CD4-positive, alpha-beta T cell (primary cell): ENCODE results near the gene AP4E1. TPM values are rescaled to one million over a fixed set of nuclear protein-coding genes. Genes with fewer than 3 reads are reported as not detected.

Experiments used
- ATAC-seq: fragments of 200-7000 bp; cut with Tn5 transposase; one replicate; pipeline ENCODE4 v1.10.0; 2022; ENCODE audit warnings: mild to moderate bottlenecking; ENCODE audit not compliant: poor library complexity
- CTCF ChIA-PET: fragments of 350-600 bp; sonication (Branson Sonifier 250); formaldehyde crosslinking; loops from one replicate; lab custom pipeline; 2021; ENCODE audit warnings: antibody characterized with exemption, inconsistent platforms; lab: Charles Lee
- POLR2A ChIA-PET: fragments of 350-600 bp; sonication (Branson Sonifier 250); formaldehyde crosslinking; loops from one replicate; lab custom pipeline; 2021; ENCODE audit warnings: antibody characterized with exemption, inconsistent platforms; lab: Charles Lee
- DNase-seq, 14 experiments: peaks; one replicate each; pipeline ENCODE4 v3.0.0-alpha.2; 2013 to 2020; ENCODE audit warnings: mixed read lengths in 2 of 14
- H3K27ac ChIP-seq, 2 donors: one replicate each; pipeline versions ENCODE4 v1.5.1 to v1.7.0; 2013; ENCODE audit warnings: low read length in 2 of 2, low read depth in 1 of 2, mild to moderate bottlenecking in 1 of 2
- H3K27me3 ChIP-seq, 2 experiments: 1 replicate in 1 of 2; 2 replicates in 1 of 2; pipeline versions ENCODE4 v1.6.1 to v1.7.0; 2013; ENCODE audit warnings: low read length in 2 of 2, control low read depth in 1 of 2, mild to moderate bottlenecking in 1 of 2, moderate library complexity in 1 of 2; ENCODE audit not compliant: insufficient read depth in 2 of 2, control insufficient read depth in 1 of 2
- H3K36me3 ChIP-seq: one replicate; pipeline ENCODE4 v1.6.1; 2013; ENCODE audit warnings: low read length, control low read depth; ENCODE audit not compliant: insufficient read depth
- H3K4me1 ChIP-seq: one replicate; pipeline ENCODE4 v1.6.1; 2013; ENCODE audit warnings: low read length, control low read depth; ENCODE audit not compliant: insufficient read depth
- H3K4me3 ChIP-seq: one replicate; pipeline ENCODE4 v1.5.1; 2013; ENCODE audit warnings: mild to moderate bottlenecking, low read length, moderate library complexity
- H3K9me3 ChIP-seq, 2 experiments: 1 replicate in 1 of 2; 2 replicates in 1 of 2; pipeline versions ENCODE4 v1.6.1 to v1.7.0; 2013; ENCODE audit warnings: low read length in 2 of 2, mild to moderate bottlenecking in 2 of 2, control low read depth in 1 of 2, moderate library complexity in 1 of 2; ENCODE audit not compliant: control insufficient read depth in 1 of 2, insufficient read depth in 1 of 2
- H3K27ac Mint-ChIP-seq: one replicate; pipeline ENCODE4 v1.8.0; 2020; ENCODE audit warnings: mixed read lengths
- H3K27me3 Mint-ChIP-seq: one replicate; pipeline ENCODE4 v1.8.0; 2021; ENCODE audit warnings: mixed read lengths
- H3K36me3 Mint-ChIP-seq: one replicate; pipeline ENCODE4 v1.8.0; 2021; ENCODE audit warnings: low read depth, mixed read lengths
- H3K4me1 Mint-ChIP-seq: one replicate; pipeline ENCODE4 v1.8.0; 2021; ENCODE audit warnings: low read depth, mixed read lengths
- H3K4me3 Mint-ChIP-seq: one replicate; pipeline ENCODE4 v1.8.0; 2020; ENCODE audit warnings: mild to moderate bottlenecking, mixed read lengths
- H3K9me3 Mint-ChIP-seq: one replicate; pipeline ENCODE4 v1.8.0; 2020; ENCODE audit warnings: mixed read lengths
- CTCF ChIP-seq: fragments of 200-600 bp; IDR thresholded peaks from one replicate; pipeline ENCODE4 v1.8.0; 2022; ENCODE audit warnings: antibody characterized with exemption, mild to moderate bottlenecking
- intact Hi-C, 2 experiments: fragments of 100-400 bp; cut with DNase I in 1 of 2; cut with micrococcal nuclease in 1 of 2; formaldehyde crosslinking; loops; one replicate each; pipeline versions ENCODE4 v1.15.1 to v1.9.0; 2023 to 2025; cut with DNase I, micrococcal nuclease
- total RNA-seq, 174 experiments: library from RNA in 2 of 174; stranded (reverse) in 2 of 174; gene quantifications; one replicate each; pipeline ENCODE4 v1.2.3 and lab custom pipeline; 2021 to 2026

AP4E1 gene
- total RNA-seq, 2 experiments from 2014 or later = 6.3 to 6.6 TPM

- ATAC-seq (no peak), DNase-seq (no peak)
- Histone ChIP-seq H3K4me3 (no peak overlapping the region), H3K9me3 (peaks cover 0 to 5% of the 10 kb centered on the region in 2 experiments), H3K27me3 (no peaks in the 10 kb centered on the region), H3K4me1 (no peaks in the 10 kb centered on the region), H3K36me3 (no peaks in the 10 kb centered on the region), H3K27ac (no peak overlapping the region)
- no peak overlapping the region for H3K27ac Mint-ChIP-seq
- H3K9me3 Mint-ChIP-seq = peaks cover 9% of the 10 kb centered on the region
- H3K36me3 Mint-ChIP-seq = peaks cover 45% of the 10 kb centered on the region
- no peak overlapping the region for H3K4me3 Mint-ChIP-seq
- no peaks in the 10 kb centered on the region for H3K27me3 Mint-ChIP-seq
- intact Hi-C loops = no loop called here
- ChIA-PET CTCF (no interaction called here), POLR2A (no interaction called here)
- no peak for TF ChIP-seq CTCF
- H3K4me1 Mint-ChIP-seq = no peaks in the 10 kb centered on the region
Observed at GRCh38 chr15:51022206-51022605, 113.7 kb downstream of the AP4E1 start.

- no peaks in the 10 kb centered on the region for H3K4me1 Mint-ChIP-seq
- intact Hi-C loops = no loop called here
- H3K27me3 Mint-ChIP-seq = no peaks in the 10 kb centered on the region
- POLR2A ChIA-PET = no interaction called here
- Histone ChIP-seq H3K27me3 (no peaks in the 10 kb centered on the region), H3K9me3 (peaks cover 0 to 5% of the 10 kb centered on the region in 2 experiments), H3K4me1 (no peaks in the 10 kb centered on the region), H3K36me3 (no peaks in the 10 kb centered on the region), H3K27ac (no peak overlapping the region), H3K4me3 (no peak overlapping the region)
- H3K36me3 Mint-ChIP-seq = peaks cover 44% of the 10 kb centered on the region
- peaks cover 8% of the 10 kb centered on the region for H3K9me3 Mint-ChIP-seq
- H3K27ac Mint-ChIP-seq = no peak overlapping the region
- ATAC-seq (no peak), DNase-seq (no peak)
- CTCF ChIA-PET = no interaction called here
- TF ChIP-seq CTCF = no peak
- no peak overlapping the region for H3K4me3 Mint-ChIP-seq
Observed at GRCh38 chr15:51023499-51023898, 115.0 kb downstream of the AP4E1 start.

- no peaks in the 10 kb centered on the region for H3K27me3 ChIP-seq
- H3K4me1 ChIP-seq = no peaks in the 10 kb centered on the region
- intact Hi-C loops = loop anchor here in 1 of 2 experiments (2.0 kb wide), 1 partner anchor 18 kb away; no protein-coding TSS in a partner anchor
- H3K36me3 Mint-ChIP-seq = peaks cover 33% of the 10 kb centered on the region
- H3K9me3 ChIP-seq = peaks cover 0 to 5% of the 10 kb centered on the region in 2 experiments
- no peaks in the 10 kb centered on the region for H3K27me3 Mint-ChIP-seq
- DNase-seq (no peak), ATAC-seq (no peak)
- H3K4me3 Mint-ChIP-seq = no peak overlapping the region
- no peaks in the 10 kb centered on the region for H3K4me1 Mint-ChIP-seq
- H3K27ac Mint-ChIP-seq = no peak overlapping the region
- H3K36me3 ChIP-seq = no peaks in the 10 kb centered on the region
- H3K9me3 Mint-ChIP-seq = peaks cover 2% of the 10 kb centered on the region
- ChIA-PET POLR2A (no interaction called here), CTCF (no interaction called here)
- TF ChIP-seq CTCF = no peak
- H3K27ac ChIP-seq = no peak overlapping the region
- no peak overlapping the region for H3K4me3 ChIP-seq
Observed at GRCh38 chr15:51024735-51025453, 116.4 kb downstream of the AP4E1 start.
